Measurements from ENCODE around the gene APRT. TPM values are rescaled to one million over a fixed set of nuclear protein-coding genes. Genes with fewer than 3 reads are reported as not detected.
A peak's percentile ranks its signal among the peaks of the same experiment; 100 is the strongest.

The APRT gene
- total and polyA plus RNA-seq, 10 of the 15 experiments (the other 5 are each of a cell fraction or from before 2014, with no cell fraction given), result 30.6 to 495 (median 166) TPM

DNA sequence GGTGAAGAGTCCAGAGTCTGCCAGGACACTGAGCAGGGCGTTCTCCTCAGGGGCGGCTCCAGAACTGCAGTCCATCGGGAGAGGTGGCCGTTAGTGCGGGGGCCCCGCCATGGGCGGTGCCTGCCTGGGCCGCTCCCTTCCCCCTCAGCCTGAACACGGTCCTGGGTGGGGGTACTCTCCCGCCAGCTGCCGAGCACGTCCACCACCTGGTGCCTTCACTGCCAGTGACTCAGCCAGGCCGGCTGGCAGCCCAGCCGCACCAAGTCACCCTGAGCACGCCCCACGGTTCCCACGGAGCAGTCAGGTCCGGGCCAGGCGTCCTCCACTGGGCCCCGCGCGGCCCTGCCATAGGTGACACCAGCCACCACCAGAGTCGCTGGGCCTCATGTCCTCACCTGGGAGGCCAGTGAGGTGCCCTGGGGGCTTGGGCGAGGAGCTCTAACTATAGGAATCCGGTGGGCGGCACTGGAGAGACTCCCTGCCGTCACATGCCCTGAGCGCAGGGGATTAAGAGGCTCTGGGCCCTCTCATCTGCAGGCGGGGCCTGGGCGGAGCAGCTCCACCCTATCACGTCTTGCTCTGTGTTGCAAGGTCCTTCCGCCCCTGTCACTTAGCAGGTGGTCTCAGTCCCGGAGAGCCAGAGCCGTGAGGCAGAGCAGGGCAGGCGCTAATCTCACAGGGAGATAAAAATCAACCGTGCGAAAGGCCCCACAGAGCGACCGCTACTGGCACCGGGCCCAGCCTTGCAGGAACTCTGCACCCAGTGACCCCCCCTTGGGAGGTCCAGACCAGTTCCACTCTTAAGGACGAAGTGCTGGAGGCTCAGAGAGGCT lies 41.1 kb downstream of the APRT start:
- 79% methylated on average over 41 of the region's 41 CpGs for WGBS (ENCODE audit: insufficient coverage, insufficient replicate concordance, low lambda C conversion rate, missing lambda C conversion rate)
- Histone ChIP-seq H3K36me3 (ENCODE audit: control insufficient read depth in 2 of 2, insufficient read depth in 2 of 2, low read length in 1 of 2) (peaks cover 3 to 4% of the 10 kb centered on the region in 2 experiments; a peak in 2 of 4 replicates), H3K4me3 (no peak overlapping the region), H3K27me3 (replicated peaks in 1 of 2; ENCODE audit: control insufficient read depth in 2 of 2, insufficient read depth in 2 of 2, low read length in 1 of 2) (no peaks in the 10 kb centered on the region), H3K79me2 (ENCODE audit: control insufficient read depth, insufficient read depth, low read length) (peaks cover 64% of the 10 kb centered on the region), H3K4me1 (ENCODE audit: control insufficient read depth, insufficient read depth, low read length) (peaks cover 28% of the 10 kb centered on the region), H2AFZ (ENCODE audit: control insufficient read depth, low read depth, low read length) (peak overlapping the region; percentile 23; the same call in 1 of the 2 replicates), H3K27ac (ENCODE audit: control insufficient read depth, insufficient read depth) (no peak overlapping the region), H3K9me3 (replicated peaks; ENCODE audit: control insufficient read depth, insufficient read depth, low read length) (no peaks in the 10 kb centered on the region), H3K9ac (ENCODE audit: control insufficient read depth, insufficient read depth, low read length) (no peak overlapping the region), H4K20me1 (ENCODE audit: control insufficient read depth, insufficient read depth) (no peaks in the 10 kb centered on the region; the same call in 1 of the 2 replicates), H3K4me2 (ENCODE audit: control insufficient read depth, insufficient read depth) (peak overlapping the region; percentile 48; the same call in 1 of the 2 replicates)
- BruUV-seq (replicated peaks), result no TSS peak
- ATAC-seq, result peak; percentile 42
- no peak for DNase-seq (ENCODE audit: low read depth, low spot score)
- no peak for FAIRE-seq
- in situ Hi-C loops (cut with MboI) (no loop called here), intact Hi-C loops (cut with micrococcal nuclease; ENCODE audit: unreplicated experiment) (no loop called here)
- ChIA-PET CTCF (interaction anchor here (1.3 kb wide), 1 partner anchor 26 kb away, joined by 5 read pairs; no protein-coding TSS in a partner anchor), POLR2A (interaction anchor here (0.7 kb wide), 1 partner anchor 52 kb away, joined by 6 read pairs; no protein-coding TSS in a partner anchor), RAD21 (ENCODE audit: unreplicated experiment) (no interaction called here), SMC1A (ENCODE audit: uncharacterized antibody, unreplicated experiment) (interaction anchor here (1.1 kb wide), 1 partner anchor 12 kb away, joined by 4 read pairs; no protein-coding TSS in a partner anchor)
- TF ChIP-seq MTA2 (IDR thresholded peaks at IDR 0.05; ENCODE audit: low read depth) (no peak), CBFB (IDR thresholded peaks at IDR 0.05; ENCODE audit: low read depth) (no peak), NR2F1 (conservative IDR thresholded peaks at IDR 0.05) (no peak), ZNF207 (IDR thresholded peaks at IDR 0.05; ENCODE audit: borderline replicate concordance) (no peak)

All from GM12878 (cell line).